Anterior cingulate cortex (tissue), 58 donors: ENCODE data around the gene BORCS6.

Source experiments
- DNase-seq, 58 donors: peaks; one replicate each; lab custom pipeline; 2025; lab: John Stamatoyannopoulos, UW

The BORCS6 gene

DNA sequence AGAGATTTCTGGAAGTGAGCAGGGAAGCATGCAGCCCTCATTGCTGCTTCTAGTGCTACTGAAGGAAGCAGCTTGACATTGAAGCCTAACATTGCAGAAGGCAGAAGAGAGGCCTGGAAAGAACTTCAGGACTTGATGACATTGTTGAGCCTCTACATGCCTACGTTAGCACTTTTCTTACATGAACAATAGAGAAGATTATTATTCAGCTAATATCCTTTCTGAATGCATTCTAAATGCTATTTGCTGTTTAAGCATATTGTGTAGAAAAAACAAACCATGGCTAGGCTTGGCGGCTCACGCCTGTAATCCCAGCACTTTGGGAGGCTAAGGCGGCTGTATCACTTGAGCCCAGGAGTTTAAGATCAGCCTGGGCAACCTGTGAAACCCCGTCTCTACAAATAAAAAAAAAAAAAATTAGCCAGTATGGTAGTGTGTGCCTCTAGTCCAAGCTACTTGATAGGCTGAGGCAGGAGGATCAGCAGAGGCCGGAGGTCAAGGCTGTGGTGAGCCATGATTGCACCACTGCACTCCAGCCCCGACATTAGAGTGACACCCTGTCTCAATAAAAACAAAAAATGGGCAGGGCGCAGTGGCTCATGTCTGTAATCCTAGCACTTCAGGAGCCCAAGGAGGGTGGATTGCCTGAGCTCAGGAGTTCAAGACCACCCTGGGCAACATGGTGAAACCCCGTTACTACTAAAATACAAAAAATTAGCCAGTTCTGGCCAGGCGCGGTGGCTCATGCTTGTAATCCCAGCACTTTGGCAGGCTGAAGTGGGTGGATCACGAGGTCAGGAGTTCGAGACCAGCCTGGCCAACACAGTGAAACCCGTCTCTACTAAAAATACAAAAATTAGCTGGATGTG lies 22.6 kb upstream of the BORCS6 start:
- DNase-seq: no peak

DNA sequence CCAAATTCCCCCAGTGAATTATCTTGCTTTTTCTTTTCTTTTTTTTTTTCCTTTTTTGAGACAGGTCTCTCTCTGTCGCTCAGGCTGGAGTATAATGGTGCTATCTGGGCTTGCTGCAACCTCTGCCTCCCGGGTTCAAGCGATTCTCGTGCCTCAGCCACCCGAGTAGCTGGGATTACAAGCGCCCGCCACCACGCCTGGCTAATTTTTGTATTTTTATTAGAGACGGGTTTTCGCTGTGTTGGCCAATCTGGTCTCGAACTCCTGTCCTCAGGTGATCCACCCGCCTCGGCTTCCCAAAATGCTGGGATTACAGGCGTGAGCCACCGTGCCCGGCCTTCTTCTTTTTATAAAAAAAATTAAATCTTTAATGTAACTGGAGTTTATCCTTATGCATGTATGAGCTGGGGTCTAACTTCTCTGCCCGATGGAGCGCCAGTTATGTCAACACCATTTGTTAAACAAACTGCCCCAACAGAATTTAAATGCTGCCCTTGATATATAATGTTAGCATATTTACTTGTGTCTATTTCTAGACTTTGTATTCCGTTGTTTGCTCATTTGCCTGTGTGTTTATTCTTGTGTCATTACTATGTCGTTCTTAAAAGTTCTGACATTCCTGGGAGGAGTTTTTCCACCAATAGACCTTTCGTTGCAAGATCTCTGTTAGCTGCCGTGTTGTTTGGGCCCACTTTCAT lies 20.9 kb upstream of the BORCS6 start:
- no peak for DNase-seq

DNA sequence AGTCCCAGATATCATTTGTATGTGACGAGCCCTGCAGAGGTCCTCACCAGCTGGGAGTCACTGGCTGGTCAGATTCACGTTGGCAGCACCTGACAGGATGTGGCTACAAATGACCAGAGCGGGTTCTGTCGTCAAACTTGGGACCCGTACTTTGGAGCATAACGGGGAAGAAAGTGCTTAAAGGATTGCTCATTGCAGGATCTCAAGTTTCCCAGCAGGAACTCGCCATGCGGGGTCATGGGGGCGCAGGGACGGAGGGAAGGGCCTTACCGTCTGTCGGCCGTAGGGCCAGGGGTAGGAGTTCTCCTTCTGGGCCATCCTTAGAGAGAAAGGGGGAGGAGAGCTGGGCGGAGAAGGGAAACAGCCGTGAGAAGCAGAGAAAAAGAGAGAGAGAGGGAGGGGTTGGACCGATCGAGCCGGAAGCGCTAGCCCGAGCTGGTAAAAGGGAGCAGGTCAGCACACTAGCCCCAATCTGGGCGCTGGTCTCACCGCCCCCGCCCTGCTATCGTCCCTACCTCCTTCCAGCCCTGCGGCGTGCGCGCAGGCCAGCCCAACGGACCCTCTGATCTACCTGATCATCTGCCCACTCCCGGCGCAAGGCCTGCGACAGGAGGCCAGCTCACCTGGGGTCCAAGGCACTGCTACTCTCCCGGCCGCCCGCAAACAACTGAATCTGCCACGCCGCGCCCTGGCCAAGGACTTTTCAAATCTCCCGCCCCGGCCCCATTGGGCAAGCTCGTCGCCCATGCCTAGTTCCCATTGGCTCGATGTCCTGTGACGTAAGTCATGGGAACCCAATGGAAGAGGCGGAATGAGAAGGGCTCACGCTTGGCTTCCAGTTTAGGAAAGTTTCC lies 20.2 kb upstream of the BORCS6 start, which contains the start of gene AURKB:
AURKB (minus strand) TSS at position 669 of the 854 bp plus-strand sequence; CDS start at position 318, 351 bp downstream.
- peak in 57 of 58 donors; percentile 5 to 93 (median 81) for DNase-seq

DNA sequence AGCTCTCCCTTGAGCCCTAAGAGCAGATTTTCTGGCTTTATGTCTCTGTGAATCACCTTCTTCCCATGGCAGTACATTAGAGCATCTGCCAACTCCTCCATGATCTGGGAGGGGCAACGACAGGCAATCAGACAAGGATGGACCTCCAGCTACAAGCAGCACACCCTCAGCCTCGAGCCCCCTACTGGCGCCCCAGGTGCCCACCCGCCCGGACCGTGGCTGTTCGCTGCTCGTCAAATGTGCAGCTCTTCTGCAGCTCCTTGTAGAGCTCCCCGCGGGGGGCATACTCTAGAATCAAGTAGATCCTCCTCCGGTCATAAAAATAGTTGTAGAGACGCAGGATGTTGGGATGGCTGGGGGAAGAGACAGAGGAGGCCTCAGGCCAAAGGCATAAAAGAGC lies 16.6 kb upstream of the BORCS6 start:
- no peak for DNase-seq

DNA sequence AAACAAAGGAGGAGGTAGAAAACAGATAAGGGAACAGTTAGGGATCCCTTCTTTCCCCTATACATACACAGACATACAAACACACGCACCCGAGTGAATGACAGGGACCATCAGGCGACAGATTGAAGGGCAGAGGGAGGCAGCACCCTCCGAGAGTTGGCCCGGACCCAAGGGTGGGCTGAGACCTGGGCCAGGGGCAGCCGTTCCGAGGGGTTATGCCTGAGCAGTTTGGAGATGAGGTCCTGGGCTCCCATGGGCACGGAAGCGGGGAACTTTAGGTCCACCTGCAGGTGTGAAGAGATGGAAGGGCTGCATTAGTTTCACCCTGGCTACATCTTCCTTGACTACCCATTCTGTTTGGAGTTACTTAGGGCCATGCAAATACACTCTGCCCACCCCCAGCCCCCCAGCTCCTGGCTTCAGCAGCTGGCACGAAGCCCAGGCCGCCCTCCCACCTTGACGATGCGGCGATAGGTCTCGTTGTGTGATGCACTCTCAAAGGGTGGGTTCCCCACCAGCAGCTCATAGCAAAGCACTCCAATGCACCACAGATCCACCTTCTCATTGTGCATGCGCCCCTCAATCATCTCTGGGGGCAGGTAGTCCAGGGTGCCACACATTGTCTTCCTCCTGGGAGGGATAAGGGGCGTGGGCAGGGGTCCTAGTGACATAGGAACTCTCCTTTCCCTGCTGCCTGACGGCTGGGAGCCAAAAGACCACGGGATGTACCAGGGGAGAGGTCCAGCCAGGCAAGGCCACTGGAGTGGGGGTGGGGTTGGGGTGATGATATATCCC lies 15.0 kb upstream of the BORCS6 start:
- no peak for DNase-seq

DNA sequence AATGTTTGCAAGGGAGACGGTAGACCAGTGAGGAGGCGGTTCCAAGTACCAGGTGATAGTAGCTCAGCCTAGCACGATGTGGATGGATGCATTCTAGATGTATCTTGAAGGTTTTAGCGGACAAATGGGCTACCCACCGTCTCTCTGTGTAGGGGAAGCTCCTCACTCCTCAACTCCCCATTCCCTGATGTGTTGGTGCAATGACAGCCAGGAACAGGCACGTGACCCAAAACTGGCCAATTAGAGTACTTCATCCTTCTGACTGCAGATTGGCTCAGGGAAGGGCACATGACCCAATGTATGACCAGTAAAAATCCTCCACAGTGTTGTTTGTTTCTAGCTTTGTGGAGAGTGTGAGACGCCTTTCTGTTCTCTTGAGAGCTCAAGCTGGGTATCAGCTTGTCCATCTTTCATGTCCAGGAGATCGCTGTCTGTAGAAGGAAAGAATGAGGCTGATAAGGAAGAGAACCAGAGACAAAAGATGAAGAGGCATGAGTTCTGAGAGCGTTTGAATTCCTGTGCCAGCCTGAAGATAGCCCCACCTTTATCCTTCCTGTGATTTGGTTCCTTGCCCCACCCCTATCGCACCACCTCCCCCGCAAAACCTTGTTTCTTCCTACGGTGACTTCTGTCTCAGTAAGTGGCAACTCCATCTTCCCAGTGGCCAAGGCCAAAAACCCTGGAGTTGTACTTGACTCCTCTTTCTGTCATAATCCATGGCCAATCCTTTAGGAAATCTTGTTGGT lies 2.3 kb upstream of the BORCS6 start:
- DNase-seq: peak; percentile 37 to 98 (median 91)

DNA sequence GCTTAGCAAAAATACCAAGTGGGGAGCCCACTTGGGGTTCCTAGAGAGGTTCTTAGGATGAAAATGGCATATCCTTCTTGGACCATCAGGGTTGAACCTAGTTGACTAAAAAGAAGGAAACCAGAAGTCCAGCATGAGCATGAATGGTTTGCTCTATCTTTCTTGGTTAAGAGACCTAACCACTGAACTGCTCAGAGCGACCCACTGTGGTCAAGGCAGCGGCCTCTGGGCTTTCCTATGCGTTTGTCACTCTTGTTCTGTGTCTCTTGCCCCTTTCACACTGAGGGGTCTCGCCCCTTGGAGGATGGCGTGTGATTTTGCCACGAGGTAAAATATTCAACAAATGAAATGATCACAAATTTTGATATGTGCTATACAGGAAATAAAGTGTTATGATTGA lies 526 bp upstream of the BORCS6 start:
- DNase-seq: no peak

DNA sequence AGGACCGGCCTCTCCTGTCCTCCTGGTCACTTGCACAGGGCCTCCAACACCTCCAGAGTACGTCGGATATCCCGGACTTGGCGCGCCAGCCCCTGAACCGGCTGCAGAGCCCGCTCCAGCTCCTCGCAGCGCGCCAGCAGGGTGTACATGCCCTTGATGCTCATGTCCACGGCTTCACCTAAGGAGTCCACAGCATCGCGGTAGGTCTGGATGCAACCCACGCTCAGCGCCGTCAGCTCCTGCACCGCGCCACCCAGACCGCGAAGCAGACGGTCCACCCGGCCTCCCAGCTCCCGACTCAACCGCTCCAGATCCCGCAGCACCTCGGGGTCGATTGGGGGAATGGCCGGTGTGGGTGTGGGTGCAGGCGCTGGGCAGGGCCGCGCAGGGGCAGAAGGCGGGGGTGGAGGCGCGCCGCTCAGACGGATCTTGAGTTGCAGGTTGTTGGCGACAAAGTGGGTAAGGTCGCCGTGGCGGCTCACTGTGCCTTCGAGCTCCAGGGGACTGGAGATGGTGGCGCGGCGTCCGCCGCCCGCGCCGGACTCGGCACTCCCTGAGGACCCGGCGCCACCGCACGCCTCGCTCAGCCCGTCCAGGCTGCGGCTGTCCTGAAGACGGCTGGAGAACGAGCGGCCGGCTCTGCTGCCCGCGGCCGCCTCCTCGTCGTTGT lies 804 bp downstream of the BORCS6 start:
- DNase-seq: peak in 7 of 58 donors; percentile 11 to 52 (median 32)

DNA sequence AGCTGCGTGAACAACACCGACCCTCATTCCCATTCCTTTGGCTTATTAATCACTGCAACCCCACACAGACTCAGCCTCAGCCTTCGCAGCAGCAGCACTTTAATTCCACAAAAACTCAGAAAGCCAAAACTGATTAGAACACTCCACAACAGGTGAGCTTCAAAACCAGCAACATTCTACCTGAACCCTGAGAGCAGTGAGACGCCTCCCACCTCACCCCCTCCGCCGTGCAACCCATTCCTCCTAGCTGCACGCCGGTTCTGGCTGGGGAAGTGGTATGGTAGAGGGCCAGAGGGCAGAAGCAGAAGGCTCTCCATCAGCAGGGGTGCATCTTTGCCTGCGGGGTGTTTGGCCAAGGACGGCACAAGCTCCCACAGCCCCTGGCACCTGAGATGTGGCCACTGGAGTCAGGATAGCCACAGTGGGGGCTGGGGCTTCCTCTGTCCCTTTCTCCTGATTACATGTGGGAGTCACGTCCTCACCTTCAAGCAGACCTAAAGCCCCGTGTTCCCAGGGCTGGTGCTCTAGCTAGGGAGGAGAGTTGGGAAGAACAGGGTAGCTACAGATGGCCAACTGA lies 1.6 kb downstream of the BORCS6 start:
- DNase-seq: peak in 5 of 58 donors; percentile 7 to 36 (median 13)

DNA sequence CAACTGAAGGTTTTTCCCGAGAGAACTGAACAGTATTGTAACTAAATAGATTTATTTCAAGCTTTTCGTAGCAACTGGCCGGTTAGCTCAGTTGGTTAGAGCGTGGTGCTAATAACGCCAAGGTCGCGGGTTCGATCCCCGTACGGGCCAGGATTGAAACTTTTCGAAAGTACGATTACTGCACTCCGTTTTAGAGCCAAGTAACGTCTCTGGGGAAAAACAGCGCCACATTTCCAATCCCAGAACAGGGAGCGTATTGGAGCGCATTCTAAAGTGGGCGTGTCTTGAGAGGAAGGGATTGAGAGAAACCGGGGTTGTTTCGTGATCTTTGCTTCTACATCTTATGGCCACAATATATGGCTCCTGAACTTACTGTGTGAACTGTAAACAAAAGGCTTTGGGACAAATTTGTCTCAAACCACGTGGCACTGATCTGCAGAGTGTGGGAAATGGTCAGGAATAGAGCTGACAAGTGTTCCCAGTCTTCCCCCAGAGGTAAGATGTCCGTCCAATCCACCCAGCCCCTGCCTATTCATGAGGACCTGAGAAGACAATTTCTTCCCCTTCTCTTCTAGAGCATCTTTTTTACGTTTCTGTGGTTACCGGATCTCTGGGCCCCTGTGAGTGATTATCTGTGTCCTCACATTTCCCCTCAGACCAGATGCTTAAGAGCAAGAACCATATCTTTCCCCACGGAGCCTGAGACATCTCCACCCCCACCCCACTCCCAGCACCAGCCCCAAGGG lies 2.3 kb downstream of the BORCS6 start:
- DNase-seq: peak; percentile 15 to 95 (median 80)

DNA sequence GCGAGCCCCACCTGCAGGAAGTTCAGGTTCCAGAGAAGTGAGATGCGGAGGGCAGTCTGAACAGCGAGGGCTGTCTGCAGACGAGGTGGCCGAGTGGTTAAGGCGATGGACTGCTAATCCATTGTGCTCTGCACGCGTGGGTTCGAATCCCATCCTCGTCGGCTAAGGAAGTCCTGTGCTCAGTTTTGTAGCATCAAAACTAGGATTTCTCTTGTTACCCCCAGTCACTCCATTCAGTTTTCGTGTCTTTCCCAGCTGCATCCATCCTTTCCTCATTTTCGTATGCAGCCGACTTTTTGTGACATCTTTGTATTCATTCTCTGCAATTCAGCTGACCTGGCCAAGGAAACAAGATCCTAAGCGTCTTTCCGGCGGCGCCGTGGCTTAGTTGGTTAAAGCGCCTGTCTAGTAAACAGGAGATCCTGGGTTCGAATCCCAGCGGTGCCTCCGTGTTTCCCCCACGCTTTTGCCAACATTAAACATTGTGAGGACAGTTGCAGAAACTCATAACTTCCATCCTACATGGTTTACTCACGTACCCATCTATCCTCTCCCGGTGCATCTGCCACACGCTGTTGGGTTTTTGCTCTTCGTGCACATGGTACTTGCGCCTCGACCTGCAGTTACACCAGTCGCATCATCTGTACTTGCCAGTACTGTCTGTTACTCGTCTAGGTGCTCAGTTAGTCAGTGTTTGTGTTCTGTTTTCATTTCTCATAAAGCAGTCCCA lies 3.0 kb downstream of the BORCS6 start:
- DNase-seq: peak; percentile 65 to 97 (median 90)

DNA sequence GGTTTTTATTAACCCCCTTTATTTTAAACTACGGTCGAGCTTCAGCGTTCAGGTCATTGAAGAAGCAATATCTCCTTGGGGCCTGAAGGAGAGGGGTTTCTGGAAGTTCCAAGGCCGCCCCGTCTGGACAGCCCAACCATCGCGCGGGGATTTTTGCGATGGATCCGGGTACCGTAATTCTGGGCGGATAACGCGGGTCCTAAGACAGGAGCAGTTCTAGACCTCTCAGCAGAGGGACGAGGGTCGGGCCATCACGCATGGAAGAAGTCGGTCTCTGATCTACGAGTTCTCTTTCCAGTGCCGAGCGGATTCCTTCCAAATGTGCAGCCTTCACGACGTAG lies 3.6 kb downstream of the BORCS6 start:
- peak in 1 of 58 donors; percentile 72 for DNase-seq

DNA sequence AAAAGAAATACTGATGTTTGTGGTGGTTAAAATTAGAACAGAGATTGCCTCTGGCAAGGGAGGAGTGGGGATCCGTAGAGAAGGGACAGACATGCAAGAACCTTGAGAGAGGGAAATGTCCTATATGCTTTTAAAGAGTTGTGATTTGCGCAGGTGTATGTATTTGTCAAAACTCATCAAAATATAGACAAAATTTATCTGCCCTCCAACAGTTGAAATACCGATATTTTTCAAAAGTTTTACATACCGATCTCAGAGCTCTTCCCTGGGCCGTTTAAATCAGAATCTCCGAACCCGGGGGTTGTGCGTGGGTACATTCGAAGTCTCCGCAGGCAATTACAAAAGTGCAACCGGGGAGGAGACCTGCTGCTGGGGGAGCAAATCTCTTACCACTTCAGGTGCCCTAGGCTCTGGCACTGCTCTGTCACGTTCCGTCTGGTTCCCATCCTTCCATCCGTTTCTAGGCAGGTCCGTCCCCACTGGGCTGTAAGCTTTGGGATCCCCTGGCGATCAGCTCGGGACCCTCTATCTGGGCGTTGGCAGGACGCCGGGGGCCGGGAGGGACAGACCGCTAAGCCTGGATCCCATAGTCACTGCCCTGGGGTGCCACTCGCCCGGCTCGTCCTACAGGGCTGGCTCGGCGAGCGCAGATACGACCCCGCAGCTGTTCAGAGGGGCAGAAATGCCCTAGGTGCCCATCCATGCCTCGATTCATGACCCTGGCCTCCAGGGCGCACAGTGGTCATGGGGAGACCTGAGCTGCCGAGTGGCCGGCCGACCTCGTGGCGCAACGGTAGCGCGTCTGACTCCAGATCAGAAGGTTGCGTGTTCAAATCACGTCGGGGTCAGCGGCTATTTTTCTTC lies 4.2 kb downstream of the BORCS6 start:
- peak in 57 of 58 donors; percentile 42 to 92 (median 82) for DNase-seq

DNA sequence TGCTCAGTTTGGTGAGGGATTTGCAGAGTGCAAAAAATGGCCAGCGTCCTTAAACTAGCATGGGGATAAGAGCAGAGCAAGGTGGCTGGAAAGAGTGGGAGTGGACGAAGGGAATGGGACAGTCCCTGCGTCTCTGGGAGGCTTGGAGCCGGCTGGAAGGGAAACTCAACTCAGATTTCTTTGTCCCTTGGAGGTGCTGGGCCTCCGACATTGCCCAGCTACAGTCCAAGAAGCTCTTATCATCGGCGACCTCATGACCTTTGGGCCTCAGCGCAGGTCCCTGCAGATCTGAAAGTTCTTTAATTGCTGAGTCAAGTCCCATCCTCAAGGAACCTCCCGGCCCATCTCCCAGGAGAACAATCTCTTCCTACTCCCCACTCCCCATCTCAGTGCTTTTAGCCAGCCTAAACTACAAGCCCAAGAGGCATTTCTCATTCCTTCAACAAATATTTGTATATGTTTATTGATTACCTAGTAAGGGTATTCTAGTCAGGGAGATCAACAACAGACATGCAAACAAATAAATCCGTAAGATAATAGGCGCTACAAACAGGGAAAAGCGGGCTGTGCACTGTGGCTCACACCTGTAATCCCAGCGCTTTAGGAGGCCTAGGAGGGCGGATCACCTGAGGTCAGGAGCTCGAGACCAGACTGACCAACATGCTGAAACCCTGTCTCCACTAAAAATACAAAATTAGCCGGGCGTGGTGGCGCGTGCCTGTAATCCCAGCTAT lies 12.8 kb downstream of the BORCS6 start:
- DNase-seq: no peak
